KMS-11 (cell line): Measurements from ENCODE around the gene ADD1.
A peak's percentile ranks its signal among the peaks of the same experiment; 100 is the strongest.
"Not testable (repeated sequence)": the region's sequence is repeated elsewhere in the genome, so short reads cannot be mapped to it uniquely, and the experiment has no call there.

Source experiments
- H2AFZ ChIP-seq: fragments of 200-600 bp; sonication (generic); 2 replicates; pipeline ENCODE4 v1.6.1; 2016; ENCODE audit warnings: antibody characterized with exemption, mixed run types, low read depth
- H3K27ac ChIP-seq: fragments of 200-600 bp; sonication (generic); 2 replicates; pipeline ENCODE4 v1.6.1; 2016; ENCODE audit warnings: mild to moderate bottlenecking, mixed run types
- H3K27me3 ChIP-seq: fragments of 200-600 bp; sonication (generic); 2 replicates; pipeline ENCODE4 v1.6.1; 2017; ENCODE audit warnings: mild to moderate bottlenecking, low read depth, mixed run types, moderate library complexity; ENCODE audit not compliant: insufficient read depth
- H3K36me3 ChIP-seq: fragments of 200-600 bp; sonication (generic); 2 replicates; pipeline ENCODE4 v1.6.1; 2017; ENCODE audit warnings: mild to moderate bottlenecking, mixed run types; ENCODE audit not compliant: insufficient read depth
- H3K4me1 ChIP-seq: fragments of 200-600 bp; sonication (generic); 2 replicates; pipeline ENCODE4 v1.6.1; 2016; ENCODE audit warnings: mild to moderate bottlenecking, low read depth, mixed run types; ENCODE audit not compliant: poor library complexity, severe bottlenecking
- H3K4me2 ChIP-seq: fragments of 200-600 bp; sonication (generic); 2 replicates; pipeline ENCODE4 v1.7.0; 2016; ENCODE audit warnings: mild to moderate bottlenecking, mixed run types
- H3K4me3 ChIP-seq: fragments of 200-600 bp; sonication (generic); IDR thresholded peaks from 2 replicates; pipeline ENCODE4 v1.6.1; 2017; ENCODE audit warnings: low read depth, low read length, mixed read lengths; ENCODE audit not compliant: insufficient read depth
- H3K79me2 ChIP-seq: fragments of 200-600 bp; sonication (generic); 2 replicates; pipeline ENCODE4 v1.6.1; 2016; ENCODE audit warnings: low read depth, mixed run types; ENCODE audit not compliant: insufficient read depth
- H3K9ac ChIP-seq: fragments of 200-600 bp; sonication (generic); 2 replicates; pipeline ENCODE4 v1.6.1; 2016; ENCODE audit warnings: mild to moderate bottlenecking, mixed run types
- H4K20me1 ChIP-seq: fragments of 200-600 bp; sonication (generic); 2 replicates; pipeline ENCODE4 v1.6.1; 2016; ENCODE audit warnings: mild to moderate bottlenecking, mixed run types; ENCODE audit not compliant: insufficient read depth
- CTCF ChIP-seq: fragments of 200-600 bp; sonication (generic); conservative IDR thresholded peaks from 2 replicates; pipeline ENCODE4 v1.6.1; 2017; ENCODE audit warnings: low read depth, mild to moderate bottlenecking, antibody characterized with exemption, low read length, moderate library complexity, mixed read lengths

ADD1 gene

GRCh38 chr4:2950221-2950989 lies 106.8 kb downstream of the ADD1 start:
- Histone ChIP-seq H3K27ac (no peak overlapping the region), H3K27me3 (no peaks in the 10 kb centered on the region), H4K20me1 (no peaks in the 10 kb centered on the region), H2AFZ (no peak overlapping the region), H3K4me2 (no peak overlapping the region), H3K4me1 (no peaks in the 10 kb centered on the region), H3K4me3 (no peak overlapping the region), H3K36me3 (no peaks in the 10 kb centered on the region; the same call in 1 of the 2 replicates), H3K79me2 (no peaks in the 10 kb centered on the region), H3K9ac (no peak overlapping the region)
- TF ChIP-seq CTCF, result no peak

- H3K4me1 ChIP-seq, result no peaks in the 10 kb centered on the region
- no peak overlapping the region for H3K9ac ChIP-seq
- no peaks in the 10 kb centered on the region for H4K20me1 ChIP-seq
- H3K4me2 ChIP-seq, result no peak overlapping the region
- H2AFZ ChIP-seq, result no peak overlapping the region
- peaks cover 16% of the 10 kb centered on the region for H3K79me2 ChIP-seq
- no peak overlapping the region for H3K27ac ChIP-seq
- no peak overlapping the region for H3K4me3 ChIP-seq
- no peak for TF ChIP-seq CTCF
- H3K27me3 ChIP-seq, result no peaks in the 10 kb centered on the region
- H3K36me3 ChIP-seq, result peaks cover 11% of the 10 kb centered on the region; the same call in 1 of the 2 replicates
Measured at GRCh38 chr4:2953496-2953895, 109.9 kb downstream of the ADD1 start.

DNA sequence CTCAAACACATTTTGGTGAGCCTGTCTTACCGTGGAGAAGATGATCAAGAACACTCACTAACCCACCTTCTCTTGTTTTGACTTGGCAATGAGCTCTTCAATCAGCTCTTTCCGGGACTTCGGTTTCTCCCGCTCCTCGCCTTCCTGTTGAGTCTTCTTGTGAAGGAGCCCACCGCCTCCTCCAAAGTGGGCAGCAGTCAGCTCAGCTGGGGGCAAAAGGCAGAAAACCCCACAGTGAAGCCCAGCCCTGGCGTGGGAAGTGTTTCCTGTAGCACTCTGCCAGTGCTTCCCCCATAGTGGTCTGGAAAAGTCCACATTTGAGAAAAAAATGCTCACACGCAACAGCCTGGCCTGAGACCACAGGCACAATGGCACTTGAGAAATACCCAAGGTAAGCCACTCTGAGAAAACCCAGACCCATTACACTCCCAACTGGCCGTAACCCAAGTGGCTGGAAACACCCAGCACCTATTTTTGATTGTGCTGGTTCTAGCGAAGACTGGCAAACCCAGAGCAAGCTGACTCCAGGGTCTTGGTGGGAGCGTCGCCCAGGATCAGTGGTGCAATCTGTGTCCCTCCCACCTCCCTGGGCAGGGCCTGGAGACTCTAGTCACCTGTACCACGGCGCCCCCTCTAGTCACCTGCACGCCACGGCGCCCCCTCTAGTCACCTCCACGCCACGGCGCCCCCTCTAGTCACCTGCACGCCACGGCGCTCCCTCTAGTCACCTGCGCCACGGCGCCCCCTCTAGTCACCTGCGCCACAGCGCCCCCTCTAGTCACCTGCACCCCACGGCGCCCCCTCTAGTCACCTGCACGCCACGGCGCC lies 110.9 kb downstream of the ADD1 start:
- Histone ChIP-seq H3K27me3 (no peaks in the 10 kb centered on the region), H3K27ac (no peak overlapping the region), H3K4me3 (no peak overlapping the region), H3K36me3 (peaks cover 11% of the 10 kb centered on the region; the same call in 1 of the 2 replicates), H4K20me1 (no peaks in the 10 kb centered on the region), H3K9ac (no peak overlapping the region), H3K4me2 (no peak overlapping the region), H3K4me1 (no peaks in the 10 kb centered on the region), H3K79me2 (peaks cover 27% of the 10 kb centered on the region), H2AFZ (no peak overlapping the region)
- no peak for TF ChIP-seq CTCF

DNA sequence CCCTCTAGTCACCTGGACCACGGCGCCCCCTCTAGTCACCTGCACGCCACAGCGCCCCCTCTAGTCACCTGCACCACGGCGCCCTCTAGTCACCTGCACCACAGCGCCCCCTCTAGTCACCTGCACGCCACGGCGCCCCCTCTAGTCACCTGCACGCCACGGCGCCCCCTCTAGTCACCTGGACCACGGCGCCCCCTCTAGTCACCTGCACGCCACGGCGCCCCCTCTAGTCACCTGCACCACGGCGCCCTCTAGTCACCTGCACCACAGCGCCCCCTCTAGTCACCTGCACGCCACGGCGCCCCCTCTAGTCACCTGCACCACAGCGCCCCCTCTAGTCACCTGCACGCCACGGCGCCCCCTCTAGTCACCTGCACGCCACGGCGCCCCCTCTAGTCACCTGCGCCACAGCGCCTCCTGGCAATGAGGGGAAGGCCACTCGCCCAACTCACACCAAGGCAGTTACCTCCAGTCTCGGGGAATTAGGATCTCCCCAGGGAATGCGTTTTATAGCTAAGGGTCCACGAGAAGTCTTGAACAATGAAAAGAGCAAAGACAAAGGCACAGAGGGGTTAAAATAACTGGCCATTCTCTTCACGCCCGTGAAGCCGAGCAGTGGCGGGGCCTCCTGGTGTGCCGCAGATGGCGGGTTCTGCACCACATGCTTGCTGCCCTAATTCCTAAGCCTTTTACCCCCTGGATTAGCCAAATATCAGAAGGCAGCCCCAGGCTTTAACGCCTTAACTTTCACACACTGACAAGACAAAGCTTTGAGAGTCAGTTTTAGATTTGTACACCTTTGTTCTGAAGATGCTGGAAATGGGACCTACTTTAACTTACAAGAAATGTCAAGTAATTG lies 111.8 kb downstream of the ADD1 start:
- peaks cover 35% of the 10 kb centered on the region for H3K79me2 ChIP-seq
- H3K27ac ChIP-seq, H4K20me1 ChIP-seq, H3K4me3 ChIP-seq, H3K4me2 ChIP-seq, H3K9ac ChIP-seq, H3K4me1 ChIP-seq, H2AFZ ChIP-seq, H3K27me3 ChIP-seq: not testable (repeated sequence)
- peaks cover 11% of the 10 kb centered on the region; the same call in 1 of the 2 replicates for H3K36me3 ChIP-seq
- peak; percentile 60 for TF ChIP-seq CTCF
